B cell (primary cell): ENCODE data around the gene EYA3.

Source experiments
- CTCF ChIP-seq: fragments of 200-600 bp; IDR thresholded peaks from one replicate; pipeline ENCODE4 v1.8.0; 2022; ENCODE audit warnings: antibody characterized with exemption, mild to moderate bottlenecking
- EZH2 ChIP-seq: IDR thresholded peaks from 2 replicates; pipeline ENCODE4 v1.6.1; 2012; ENCODE audit warnings: borderline replicate concordance, low read depth, mild to moderate bottlenecking, moderate library complexity, low read length; ENCODE audit not compliant: insufficient read depth, poor library complexity, severe bottlenecking

DNA sequence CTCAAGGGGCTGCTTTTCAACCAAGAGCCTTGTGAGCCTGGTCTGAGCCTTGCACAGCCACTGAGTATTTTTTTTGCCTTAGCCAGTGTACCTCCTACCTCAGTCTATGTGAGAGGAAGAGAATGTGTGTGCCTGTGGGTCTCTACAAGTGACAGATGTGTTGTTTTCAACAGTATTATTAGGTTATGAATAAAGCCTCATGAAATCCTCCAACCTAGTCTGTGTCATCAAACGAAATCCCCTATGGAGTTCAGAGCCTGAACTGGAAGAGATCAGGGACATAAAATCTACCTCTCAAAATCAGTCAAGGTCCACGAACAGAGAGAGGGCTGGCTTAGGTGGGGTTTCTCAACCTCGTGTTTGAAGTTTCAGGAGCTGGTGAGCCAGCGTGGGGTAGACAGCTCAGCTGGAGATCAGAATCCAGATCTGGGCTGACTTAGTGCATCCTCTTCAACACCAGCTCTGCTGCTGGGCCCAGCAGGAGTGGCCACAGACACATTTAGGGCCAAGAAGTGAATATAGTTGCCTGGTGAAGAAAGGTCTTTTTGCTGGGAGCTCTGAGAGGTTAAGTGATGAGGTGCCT is 120.4 kb downstream of the EYA3 start:
- TF ChIP-seq CTCF (no peak), EZH2 (no peak)
